ENCODE measurements around the gene NAALADL2. TPM values are rescaled to one million over a fixed set of nuclear protein-coding genes. Genes with fewer than 3 reads are reported as not detected.

The NAALADL2 gene
- total and polyA plus RNA-seq, 2 donors (not counting 3 experiments of a cell fraction or from before 2014, with no cell fraction given) = 1.1 to 4.0 TPM

- Histone ChIP-seq H3K4me3 (replicated peaks in 1 of 3; ENCODE audit: insufficient read depth in 1 of 3, low read depth in 1 of 3, low read length in 3 of 3) (no peak overlapping the region), H3K79me2 (ENCODE audit: control insufficient read depth, insufficient read depth, low read length) (no peaks in the 10 kb centered on the region), H4K20me1 (replicated peaks; ENCODE audit: control insufficient read depth, extremely low read depth, insufficient read depth, low read length) (no peaks in the 10 kb centered on the region), H3K4me2 (ENCODE audit: insufficient read depth, low read length) (no peak overlapping the region), H3K4me1 (ENCODE audit: control insufficient read depth, extremely low read depth, insufficient read depth, low read length) (no peaks in the 10 kb centered on the region), H3K27me3 (ENCODE audit: control insufficient read depth in 2 of 2, insufficient read depth in 2 of 2, low read length in 2 of 2) (no peaks in the 10 kb centered on the region), H3K9me1 (replicated peaks; ENCODE audit: control insufficient read depth, extremely low read depth, insufficient read depth, low read length) (no peaks in the 10 kb centered on the region), H2AFZ (ENCODE audit: low read depth, low read length) (no peak overlapping the region), H3K9ac (replicated peaks; ENCODE audit: extremely low read depth, insufficient read depth, low read length) (no peak overlapping the region), H3K36me3 (ENCODE audit: control insufficient read depth in 2 of 2, extremely low read depth in 1 of 2, insufficient read depth in 2 of 2, low read length in 2 of 2) (no peaks in the 10 kb centered on the region), H3K27ac (ENCODE audit: insufficient read depth, low read depth, low read length) (no peak overlapping the region), H3K9me3 (replicated peaks; ENCODE audit: control insufficient read depth, insufficient read depth, low read length) (no peaks in the 10 kb centered on the region)
- intact Hi-C loops (cut with micrococcal nuclease) = no loop called here
- CTCF ChIA-PET = no interaction called here
- TF ChIP-seq POLR2AphosphoS5 (IDR thresholded peaks at IDR 0.05; ENCODE audit: insufficient read depth, low read depth, low read length) = no peak
- no peak for TF ChIP-seq MYC (IDR thresholded peaks at IDR 0.05; ENCODE audit: low read depth, low read length)
- TF ChIP-seq, protein P1, sequence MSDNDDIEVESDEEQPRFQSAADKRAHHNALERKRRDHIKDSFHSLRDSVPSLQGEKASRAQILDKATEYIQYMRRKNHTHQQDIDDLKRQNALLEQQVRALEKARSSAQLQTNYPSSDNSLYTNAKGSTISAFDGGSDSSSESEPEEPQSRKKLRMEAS (IDR thresholded peaks at IDR 0.05; ENCODE audit: insufficient read depth, insufficient read length) = no peak
- no peak for TF ChIP-seq EZH2 (IDR thresholded peaks at IDR 0.05; ENCODE audit: borderline replicate concordance, low read depth, low read length, severe bottlenecking)
- TF ChIP-seq CTCF (IDR thresholded peaks at IDR 0.05; ENCODE audit: extremely low read depth in 1 of 2, insufficient read depth in 1 of 2, low read depth in 1 of 2, low read length in 2 of 2) = no peak
- no peak for TF ChIP-seq GATA2 (IDR thresholded peaks at IDR 0.05; ENCODE audit: insufficient read depth, insufficient read length, low read depth, low read length)
- no peak for TF ChIP-seq FOS (IDR thresholded peaks at IDR 0.05; ENCODE audit: borderline replicate concordance, insufficient read depth, low read length)
- no peak for TF ChIP-seq POLR2A (IDR thresholded peaks at IDR 0.05; ENCODE audit: low read depth, low read length)
- no peak for TF ChIP-seq JUN (IDR thresholded peaks at IDR 0.05; ENCODE audit: borderline replicate concordance, insufficient read depth, insufficient read length, low read depth)
- POLR2A ChIA-PET = no interaction called here
- no TSS peak for BruUV-seq (replicated peaks)
- no peak for FAIRE-seq
- no peak for DNase-seq (ENCODE audit: low read depth, low spot score)
- dilution Hi-C loops (cut with MboI; ENCODE audit: extremely low pct_ligation_motif_present, low sequenced_read_pairs) = no loop called here
Observed at GRCh38 chr3:175392653-175393052, 533.5 kb downstream of the NAALADL2 start.

All from endothelial cell of umbilical vein (primary cell).